Activated CD4-positive, alpha-beta T cell treated with anti-CD3 and anti-CD28 coated beads for 36 hours (primary cell): ENCODE data around the gene SDCBP2. TPM values are rescaled to one million over a fixed set of nuclear protein-coding genes. Genes with fewer than 3 reads are reported as not detected.

Experiments
- ATAC-seq: fragments of 200-7000 bp; cut with Tn5 transposase; one replicate; pipeline ENCODE4 v1.10.0; 2021; ENCODE audit warnings: mild to moderate bottlenecking, moderate library complexity
- CTCF ChIA-PET: fragments of 350-600 bp; sonication (Branson Sonifier 250); formaldehyde crosslinking; loops from one replicate; lab custom pipeline; 2021; ENCODE audit warnings: antibody characterized with exemption; lab: Charles Lee
- POLR2A ChIA-PET: fragments of 350-600 bp; sonication (Branson Sonifier 250); formaldehyde crosslinking; loops from one replicate; lab custom pipeline; 2021; ENCODE audit warnings: antibody characterized with exemption, inconsistent platforms; lab: Charles Lee
- DNase-seq: peaks from one replicate; pipeline ENCODE4 v3.0.0-alpha.2; 2020
- H3K27ac Mint-ChIP-seq: one replicate; pipeline ENCODE4 v1.8.0; 2021; ENCODE audit warnings: mixed read lengths
- H3K27me3 Mint-ChIP-seq: one replicate; pipeline ENCODE4 v1.8.0; 2021; ENCODE audit warnings: mixed read lengths
- H3K36me3 Mint-ChIP-seq: one replicate; pipeline ENCODE4 v1.8.0; 2021; ENCODE audit warnings: low read depth, mixed read lengths
- H3K4me1 Mint-ChIP-seq: one replicate; pipeline ENCODE4 v1.8.0; 2021; ENCODE audit warnings: mixed read lengths
- H3K4me3 Mint-ChIP-seq: one replicate; pipeline ENCODE4 v1.8.0; 2021; ENCODE audit warnings: mild to moderate bottlenecking, moderate library complexity, mixed read lengths
- H3K9me3 Mint-ChIP-seq: one replicate; pipeline ENCODE4 v1.8.0; 2021; ENCODE audit warnings: low read depth, mixed read lengths
- intact Hi-C, 2 experiments: fragments of 100-400 bp; cut with DNase I in 1 of 2; cut with micrococcal nuclease in 1 of 2; formaldehyde crosslinking; loops; one replicate each; pipeline versions ENCODE4 v1.14.2 to v1.15.1; 2022 to 2024; cut with DNase I, micrococcal nuclease
- total RNA-seq, 2 experiments: library from RNA; stranded (reverse); gene quantifications; one replicate each; pipeline ENCODE4 v1.2.3, GENCODE V29; 2021

SDCBP2 gene
- total RNA-seq, 2 experiments from 2014 or later = 2.8 to 3.2 TPM

- DNase-seq (no peak), ATAC-seq (no peak)
- intact Hi-C loops = no loop called here
- POLR2A ChIA-PET = no interaction called here
- Mint-ChIP-seq H3K27ac (no peak overlapping the region), H3K9me3 (no peaks in the 10 kb centered on the region), H3K4me1 (peaks cover 41% of the 10 kb centered on the region), H3K36me3 (no peaks in the 10 kb centered on the region), H3K4me3 (no peak overlapping the region), H3K27me3 (no peaks in the 10 kb centered on the region)
- CTCF ChIA-PET = interaction anchor here (0.5 to 1.8 kb wide), 5 partner anchors 8 to 928 kb away, joined by 3 to 9 read pairs (median 3); no protein-coding TSS in a partner anchor
Observed at GRCh38 chr20:1281279-1282057, 47.5 kb downstream of the SDCBP2 start.

GRCh38 chr20:1280195-1281102, 48.5 kb downstream of the SDCBP2 start:
- peaks cover 33% of the 10 kb centered on the region for H3K4me1 Mint-ChIP-seq
- ChIA-PET POLR2A (no interaction called here), CTCF (interaction anchor here (0.8 to 1.3 kb wide), 2 partner anchors 11 to 32 kb away, joined by 3 to 4 read pairs; no protein-coding TSS in a partner anchor)
- no peaks in the 10 kb centered on the region for H3K9me3 Mint-ChIP-seq
- DNase-seq (no peak), ATAC-seq (no peak)
- intact Hi-C loops = no loop called here
- H3K27me3 Mint-ChIP-seq = no peaks in the 10 kb centered on the region
- H3K27ac Mint-ChIP-seq = no peak overlapping the region
- H3K4me3 Mint-ChIP-seq = no peak overlapping the region
- H3K36me3 Mint-ChIP-seq = no peaks in the 10 kb centered on the region

- no peaks in the 10 kb centered on the region for H3K27me3 Mint-ChIP-seq
- ChIA-PET CTCF (interaction anchor here (0.7 kb wide), 1 partner anchor 43 kb away, joined by 3 read pairs; no protein-coding TSS in a partner anchor), POLR2A (no interaction called here)
- intact Hi-C loops = no loop called here
- ATAC-seq (no peak), DNase-seq (no peak)
- no peak overlapping the region for H3K4me3 Mint-ChIP-seq
- H3K4me1 Mint-ChIP-seq = peaks cover 20% of the 10 kb centered on the region
- H3K27ac Mint-ChIP-seq = no peak overlapping the region
- H3K36me3 Mint-ChIP-seq = no peaks in the 10 kb centered on the region
- no peaks in the 10 kb centered on the region for H3K9me3 Mint-ChIP-seq
Observed at GRCh38 chr20:1278993-1279392, 49.9 kb downstream of the SDCBP2 start.

- no peak overlapping the region for H3K27ac Mint-ChIP-seq
- DNase-seq (no peak), ATAC-seq (no peak)
- CTCF ChIA-PET = interaction anchor here (0.7 kb wide), 1 partner anchor 12 kb away, joined by 3 read pairs; no protein-coding TSS in a partner anchor
- H3K4me3 Mint-ChIP-seq = no peak overlapping the region
- H3K27me3 Mint-ChIP-seq = no peaks in the 10 kb centered on the region
- no peaks in the 10 kb centered on the region for H3K36me3 Mint-ChIP-seq
- no peaks in the 10 kb centered on the region for H3K9me3 Mint-ChIP-seq
- POLR2A ChIA-PET = no interaction called here
- intact Hi-C loops = no loop called here
- peaks cover 10% of the 10 kb centered on the region for H3K4me1 Mint-ChIP-seq
Observed at GRCh38 chr20:1277529-1278322, 51.2 kb downstream of the SDCBP2 start.

- no peaks in the 10 kb centered on the region for H3K9me3 Mint-ChIP-seq
- POLR2A ChIA-PET = interaction anchor here (0.7 kb wide), 1 partner anchor 155 kb away, joined by 3 read pairs; no protein-coding TSS in a partner anchor
- H3K36me3 Mint-ChIP-seq = no peaks in the 10 kb centered on the region
- ATAC-seq (no peak), DNase-seq (no peak)
- H3K4me3 Mint-ChIP-seq = no peak overlapping the region
- intact Hi-C loops = no loop called here
- peaks cover 4% of the 10 kb centered on the region for H3K4me1 Mint-ChIP-seq
- CTCF ChIA-PET = interaction anchor here (0.5 to 1.2 kb wide), 6 partner anchors 12 to 28 kb away, joined by 3 to 4 read pairs (median 3); no protein-coding TSS in a partner anchor
- H3K27ac Mint-ChIP-seq = no peak overlapping the region
- no peaks in the 10 kb centered on the region for H3K27me3 Mint-ChIP-seq
Observed at GRCh38 chr20:1275919-1276318, 53.0 kb downstream of the SDCBP2 start.

GRCh38 chr20:1274485-1275311, 54.2 kb downstream of the SDCBP2 start:
- CTCF ChIA-PET = interaction anchor here (0.6 to 1.2 kb wide), 6 partner anchors 12 to 401 kb away, joined by 3 read pairs; no protein-coding TSS in a partner anchor

GRCh38 chr20:1273366-1273765, 55.6 kb downstream of the SDCBP2 start:
- H3K4me1 Mint-ChIP-seq = peaks cover 6% of the 10 kb centered on the region
- intact Hi-C loops = no loop called here
- POLR2A ChIA-PET = no interaction called here
- no peaks in the 10 kb centered on the region for H3K9me3 Mint-ChIP-seq
- no peak overlapping the region for H3K27ac Mint-ChIP-seq
- H3K27me3 Mint-ChIP-seq = no peaks in the 10 kb centered on the region
- ATAC-seq (no peak), DNase-seq (no peak)
- H3K36me3 Mint-ChIP-seq = no peaks in the 10 kb centered on the region
- CTCF ChIA-PET = interaction anchor here (0.8 to 1.9 kb wide), 6 partner anchors 8 to 440 kb away, joined by 3 to 9 read pairs (median 3); partner anchors contain the start of gene FAM110A
- no peak overlapping the region for H3K4me3 Mint-ChIP-seq

More at GRCh38 chr20:1274485-1275311, 54.2 kb downstream of the SDCBP2 start:
- Mint-ChIP-seq H3K4me1 (peaks cover 4% of the 10 kb centered on the region), H3K36me3 (no peaks in the 10 kb centered on the region), H3K27ac (no peak overlapping the region), H3K9me3 (no peaks in the 10 kb centered on the region), H3K27me3 (no peaks in the 10 kb centered on the region), H3K4me3 (no peak overlapping the region)
- intact Hi-C loops = no loop called here
- DNase-seq = no peak
- no peak for ATAC-seq
- POLR2A ChIA-PET = no interaction called here

- POLR2A ChIA-PET = no interaction called here
- Mint-ChIP-seq H3K9me3 (no peaks in the 10 kb centered on the region), H3K4me3 (no peak overlapping the region), H3K27ac (no peak overlapping the region), H3K36me3 (no peaks in the 10 kb centered on the region), H3K27me3 (no peaks in the 10 kb centered on the region), H3K4me1 (peaks cover 12% of the 10 kb centered on the region)
- intact Hi-C loops = no loop called here
- DNase-seq = no peak
- no peak for ATAC-seq
- CTCF ChIA-PET = interaction anchor here (0.6 to 1.9 kb wide), 6 partner anchors 9 to 387 kb away, joined by 3 to 9 read pairs (median 3); no protein-coding TSS in a partner anchor
Observed at GRCh38 chr20:1272368-1273100, 56.4 kb downstream of the SDCBP2 start.

- H3K27ac Mint-ChIP-seq = no peak overlapping the region
- ChIA-PET CTCF (interaction anchor here (0.7 to 1.2 kb wide), 3 partner anchors 12 to 16 kb away, joined by 3 to 4 read pairs (median 3); no protein-coding TSS in a partner anchor), POLR2A (interaction anchor here (0.7 to 1.3 kb wide), 2 partner anchors 13 to 14 kb away, joined by 3 to 4 read pairs; no protein-coding TSS in a partner anchor)
- H3K4me1 Mint-ChIP-seq = peaks cover 30% of the 10 kb centered on the region
- no peaks in the 10 kb centered on the region for H3K27me3 Mint-ChIP-seq
- no peak overlapping the region for H3K4me3 Mint-ChIP-seq
- ATAC-seq = no peak
- DNase-seq = no peak
- no peaks in the 10 kb centered on the region for H3K9me3 Mint-ChIP-seq
- intact Hi-C loops = loop anchor here in 1 of 2 experiments (10.0 kb wide), 1 partner anchor 465 kb away; no protein-coding TSS in a partner anchor
- no peaks in the 10 kb centered on the region for H3K36me3 Mint-ChIP-seq
Observed at GRCh38 chr20:1269850-1270249, 59.1 kb downstream of the SDCBP2 start.
